ENCODE results near the gene PDGFC. TPM values are rescaled to one million over a fixed set of nuclear protein-coding genes. Genes with fewer than 3 reads are reported as not detected.

Gene PDGFC
- total RNA-seq, 1 experiment from 2014 or later: 9.8 TPM

- no peaks in the 10 kb centered on the region for H3K36me3 ChIP-seq (ENCODE audit: control insufficient read depth in 1 of 2, insufficient read depth in 2 of 2, low read length in 2 of 2)
- DNase-seq (ENCODE audit: low read depth, low spot score) (no peak), ATAC-seq (no peak)
- RAD21 ChIA-PET (ENCODE audit: low non-redundant PET in 1 of 2, low total read pairs in 2 of 2, uncharacterized antibody in 2 of 2, unreplicated experiment in 2 of 2): no interaction called here
- no peak overlapping the region for H3K27ac ChIP-seq (ENCODE audit: low read depth, low read length)
- POLR2A ChIA-PET: no interaction called here
- H2AFZ ChIP-seq (ENCODE audit: low read depth, low read length, poor library complexity, severe bottlenecking): no peak overlapping the region
- no peaks in the 10 kb centered on the region for H3K9me3 ChIP-seq (ENCODE audit: control insufficient read depth in 1 of 2, insufficient read depth in 1 of 2, low read depth in 1 of 2, low read length in 2 of 2)
- no peaks in the 10 kb centered on the region for H3K27me3 ChIP-seq (ENCODE audit: insufficient read depth, low read length)
- no peaks in the 10 kb centered on the region for H3K79me2 ChIP-seq (ENCODE audit: insufficient read depth, low read length)
- TF ChIP-seq SP1 (IDR thresholded peaks at IDR 0.05; ENCODE audit: low read depth): no peak
- TF ChIP-seq SRF (IDR thresholded peaks at IDR 0.05; ENCODE audit: low read depth): no peak
- TF ChIP-seq JUND (IDR thresholded peaks at IDR 0.05): no peak
- TF ChIP-seq, protein P1, sequence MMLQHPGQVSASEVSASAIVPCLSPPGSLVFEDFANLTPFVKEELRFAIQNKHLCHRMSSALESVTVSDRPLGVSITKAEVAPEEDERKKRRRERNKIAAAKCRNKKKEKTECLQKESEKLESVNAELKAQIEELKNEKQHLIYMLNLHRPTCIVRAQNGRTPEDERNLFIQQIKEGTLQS (IDR thresholded peaks at IDR 0.05): no peak
- no peak for TF ChIP-seq ZFX (IDR thresholded peaks at IDR 0.05)
- TF ChIP-seq FOSL1 (IDR thresholded peaks at IDR 0.05; ENCODE audit: low read depth): no peak
- TF ChIP-seq REST (IDR thresholded peaks at IDR 0.05; ENCODE audit: low read depth): no peak
- TF ChIP-seq EZH2 (IDR thresholded peaks at IDR 0.05): no peak
- TF ChIP-seq, protein P2, sequence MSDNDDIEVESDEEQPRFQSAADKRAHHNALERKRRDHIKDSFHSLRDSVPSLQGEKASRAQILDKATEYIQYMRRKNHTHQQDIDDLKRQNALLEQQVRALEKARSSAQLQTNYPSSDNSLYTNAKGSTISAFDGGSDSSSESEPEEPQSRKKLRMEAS (IDR thresholded peaks at IDR 0.05): no peak
- no peak for TF ChIP-seq YY1 (IDR thresholded peaks at IDR 0.05; ENCODE audit: extremely low read depth, insufficient replicate concordance, low read depth, low read length)
- TF ChIP-seq CBX3 (IDR thresholded peaks at IDR 0.05; ENCODE audit: low read depth): no peak
- TF ChIP-seq EGR1 (IDR thresholded peaks at IDR 0.05; ENCODE audit: low read depth): no peak
- TF ChIP-seq EZH2phosphoT487 (IDR thresholded peaks at IDR 0.05; ENCODE audit: borderline replicate concordance): no peak
- no peak for TF ChIP-seq POLR2A (IDR thresholded peaks at IDR 0.05; ENCODE audit: borderline replicate concordance, extremely low read depth, insufficient read depth, insufficient read length)
- no peak for TF ChIP-seq ZNF274 (IDR thresholded peaks at IDR 0.05; ENCODE audit: low read depth, low read length)
- TF ChIP-seq CEBPB (IDR thresholded peaks at IDR 0.05; ENCODE audit: low read depth): no peak
- no peak for TF ChIP-seq SIN3A (IDR thresholded peaks at IDR 0.05; ENCODE audit: low read depth)
- no peaks in the 10 kb centered on the region for H4K20me1 ChIP-seq (ENCODE audit: insufficient read depth)
- no peaks in the 10 kb centered on the region for H3K9me2 ChIP-seq (ENCODE audit: insufficient read depth)
- H3K4me1 ChIP-seq (ENCODE audit: control insufficient read depth in 1 of 2, insufficient read depth in 2 of 2, low read length in 2 of 2): peaks cover 0 to 11% of the 10 kb centered on the region in 2 experiments; a peak in 1 of 4 replicates
- no peak overlapping the region for H3K9ac ChIP-seq (ENCODE audit: low read length)
- intact Hi-C loops (cut with micrococcal nuclease): no loop called here
- H3K4me2 ChIP-seq (ENCODE audit: low read length): no peak overlapping the region
- H3K4me3 ChIP-seq (replicated peaks in 1 of 2; ENCODE audit: low read depth in 1 of 2, low read length in 2 of 2): no peak overlapping the region
- CTCF ChIA-PET: no interaction called here
- no TSS peak for BruUV-seq (replicated peaks)
These were observed 47.4 kb upstream of the PDGFC start for GRCh38 chr4:157018920-157019490.
